Endodermal cell (in vitro differentiated cells): ENCODE data around the gene ENPP1. TPM values are rescaled to one million over a fixed set of nuclear protein-coding genes. Genes with fewer than 3 reads are reported as not detected.

Source experiments
- DNase-seq: peaks from one replicate; pipeline ENCODE4 v3.0.0-alpha.2; 2017
- H3K27ac ChIP-seq: 2 replicates; pipeline ENCODE4 v1.5.1; 2013; ENCODE audit warnings: mild to moderate bottlenecking, low read depth, low read length, moderate library complexity
- H3K27me3 ChIP-seq: 2 replicates; pipeline ENCODE4 v1.6.1; 2013; ENCODE audit warnings: mild to moderate bottlenecking, low read length, moderate library complexity; ENCODE audit not compliant: insufficient read depth, control insufficient read depth, poor library complexity, severe bottlenecking
- H3K36me3 ChIP-seq: 2 replicates; pipeline ENCODE4 v1.7.0; 2013; ENCODE audit warnings: mild to moderate bottlenecking, low read length, moderate library complexity; ENCODE audit not compliant: control insufficient read depth, insufficient read depth
- H3K4me1 ChIP-seq: one replicate; pipeline ENCODE4 v1.7.0; 2013; ENCODE audit warnings: low read length; ENCODE audit not compliant: control insufficient read depth, insufficient read depth
- H3K4me3 ChIP-seq: 2 replicates; pipeline ENCODE4 v1.5.1; 2013; ENCODE audit warnings: mild to moderate bottlenecking, low read length, moderate library complexity
- H3K9ac ChIP-seq: 2 replicates; pipeline ENCODE4 v1.6.1; 2013; ENCODE audit warnings: mild to moderate bottlenecking, low read length, moderate library complexity; ENCODE audit not compliant: poor library complexity, severe bottlenecking; ENCODE audit errors: extremely low read depth
- H3K9me3 ChIP-seq: 2 replicates; pipeline ENCODE4 v1.6.1; 2013; ENCODE audit warnings: mild to moderate bottlenecking, low read length, moderate library complexity; ENCODE audit not compliant: control insufficient read depth
- H3K27ac Mint-ChIP-seq: 2 replicates; pipeline ENCODE4 v1.8.0; 2020; ENCODE audit warnings: mixed read lengths
- H3K27me3 Mint-ChIP-seq: 2 replicates; pipeline ENCODE4 v1.8.0; 2021; ENCODE audit warnings: mild to moderate bottlenecking, mixed read lengths; ENCODE audit not compliant: insufficient read depth
- H3K36me3 Mint-ChIP-seq: 2 replicates; pipeline ENCODE4 v1.8.0; 2020; ENCODE audit warnings: low read depth, mixed read lengths
- H3K4me1 Mint-ChIP-seq: 2 replicates; pipeline ENCODE4 v1.8.0; 2020; ENCODE audit warnings: mixed read lengths
- H3K4me3 Mint-ChIP-seq: 2 replicates; pipeline ENCODE4 v1.8.0; 2020; ENCODE audit warnings: mild to moderate bottlenecking, moderate library complexity, mixed read lengths
- H3K9me3 Mint-ChIP-seq: 2 replicates; pipeline ENCODE4 v1.8.0; 2020; ENCODE audit warnings: mild to moderate bottlenecking, mixed read lengths
- WGBS, 2 experiments: methylation state at CpG; one replicate each; pipeline versions ENCODE4 v1.1.5 to v1.1.7; 2013; ENCODE audit warnings: missing lambda C conversion rate in 2 of 2, mixed read lengths in 1 of 2; ENCODE audit not compliant: insufficient coverage in 1 of 2, insufficient read length in 1 of 2; 5-methylcytosine and 5-hydroxymethylcytosine counted together
- total RNA-seq, 2 donors: library from RNA; stranded (reverse); fragmentation: NEBNext Ultra II Directional in 1 of 2; extraction: Animal tissue kit (Norgen Biotek cat#: 25700) in 1 of 2; gene quantifications; 2 replicates in 1 of 2; 3 replicates in 1 of 2; pipeline ENCODE4 v1.2.1, GENCODE V29; 2021
- TF ChIP-seq, protein P1 (sequence below): fragments of 200-600 bp; sonication (generic); conservative IDR thresholded peaks from 2 replicates; pipeline ENCODE4 v1.5.0; 2021; ENCODE audit warnings: antibody characterized with exemption, mild to moderate bottlenecking

Gene ENPP1
- total RNA-seq, 2 donors from 2014 or later = 11.6 to 16.1 TPM

- no peaks in the 10 kb centered on the region for H3K9me3 ChIP-seq
- H3K9ac ChIP-seq = no peak overlapping the region
- TF ChIP-seq, protein P1, sequence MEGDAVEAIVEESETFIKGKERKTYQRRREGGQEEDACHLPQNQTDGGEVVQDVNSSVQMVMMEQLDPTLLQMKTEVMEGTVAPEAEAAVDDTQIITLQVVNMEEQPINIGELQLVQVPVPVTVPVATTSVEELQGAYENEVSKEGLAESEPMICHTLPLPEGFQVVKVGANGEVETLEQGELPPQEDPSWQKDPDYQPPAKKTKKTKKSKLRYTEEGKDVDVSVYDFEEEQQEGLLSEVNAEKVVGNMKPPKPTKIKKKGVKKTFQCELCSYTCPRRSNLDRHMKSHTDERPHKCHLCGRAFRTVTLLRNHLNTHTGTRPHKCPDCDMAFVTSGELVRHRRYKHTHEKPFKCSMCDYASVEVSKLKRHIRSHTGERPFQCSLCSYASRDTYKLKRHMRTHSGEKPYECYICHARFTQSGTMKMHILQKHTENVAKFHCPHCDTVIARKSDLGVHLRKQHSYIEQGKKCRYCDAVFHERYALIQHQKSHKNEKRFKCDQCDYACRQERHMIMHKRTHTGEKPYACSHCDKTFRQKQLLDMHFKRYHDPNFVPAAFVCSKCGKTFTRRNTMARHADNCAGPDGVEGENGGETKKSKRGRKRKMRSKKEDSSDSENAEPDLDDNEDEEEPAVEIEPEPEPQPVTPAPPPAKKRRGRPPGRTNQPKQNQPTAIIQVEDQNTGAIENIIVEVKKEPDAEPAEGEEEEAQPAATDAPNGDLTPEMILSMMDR = no peak
- no peak for DNase-seq
- Mint-ChIP-seq H3K4me1 (no peaks in the 10 kb centered on the region), H3K4me3 (no peak overlapping the region), H3K27me3 (peaks cover 11% of the 10 kb centered on the region), H3K27ac (no peak overlapping the region), H3K9me3 (no peaks in the 10 kb centered on the region), H3K36me3 (no peaks in the 10 kb centered on the region)
- H3K4me3 ChIP-seq = no peak overlapping the region
- 97% methylated on average over 1 of the region's 1 CpG; no CpG with 5 or more reads in 1 of the 2 experiments for WGBS, 2 experiments
- no peaks in the 10 kb centered on the region for H3K4me1 ChIP-seq
- H3K36me3 ChIP-seq = no peaks in the 10 kb centered on the region
- H3K27me3 ChIP-seq = no peaks in the 10 kb centered on the region
- no peak overlapping the region for H3K27ac ChIP-seq
These were observed 23.3 kb upstream of the ENPP1 start for GRCh38 chr6:131784561-131784960.

- Histone ChIP-seq H3K4me1 (no peaks in the 10 kb centered on the region), H3K36me3 (no peaks in the 10 kb centered on the region), H3K9ac (no peak overlapping the region), H3K27ac (no peak overlapping the region), H3K27me3 (no peaks in the 10 kb centered on the region), H3K9me3 (no peaks in the 10 kb centered on the region), H3K4me3 (no peak overlapping the region)
- no peaks in the 10 kb centered on the region for H3K9me3 Mint-ChIP-seq
- H3K4me3 Mint-ChIP-seq = no peak overlapping the region
- H3K4me1 Mint-ChIP-seq = no peaks in the 10 kb centered on the region
- no peak for DNase-seq
- TF ChIP-seq, protein P1 = no peak
- H3K36me3 Mint-ChIP-seq = no peaks in the 10 kb centered on the region
- H3K27ac Mint-ChIP-seq = no peak overlapping the region
- peaks cover 2% of the 10 kb centered on the region for H3K27me3 Mint-ChIP-seq
These were observed 20.7 kb upstream of the ENPP1 start for GRCh38 chr6:131787079-131787478.

DNA sequence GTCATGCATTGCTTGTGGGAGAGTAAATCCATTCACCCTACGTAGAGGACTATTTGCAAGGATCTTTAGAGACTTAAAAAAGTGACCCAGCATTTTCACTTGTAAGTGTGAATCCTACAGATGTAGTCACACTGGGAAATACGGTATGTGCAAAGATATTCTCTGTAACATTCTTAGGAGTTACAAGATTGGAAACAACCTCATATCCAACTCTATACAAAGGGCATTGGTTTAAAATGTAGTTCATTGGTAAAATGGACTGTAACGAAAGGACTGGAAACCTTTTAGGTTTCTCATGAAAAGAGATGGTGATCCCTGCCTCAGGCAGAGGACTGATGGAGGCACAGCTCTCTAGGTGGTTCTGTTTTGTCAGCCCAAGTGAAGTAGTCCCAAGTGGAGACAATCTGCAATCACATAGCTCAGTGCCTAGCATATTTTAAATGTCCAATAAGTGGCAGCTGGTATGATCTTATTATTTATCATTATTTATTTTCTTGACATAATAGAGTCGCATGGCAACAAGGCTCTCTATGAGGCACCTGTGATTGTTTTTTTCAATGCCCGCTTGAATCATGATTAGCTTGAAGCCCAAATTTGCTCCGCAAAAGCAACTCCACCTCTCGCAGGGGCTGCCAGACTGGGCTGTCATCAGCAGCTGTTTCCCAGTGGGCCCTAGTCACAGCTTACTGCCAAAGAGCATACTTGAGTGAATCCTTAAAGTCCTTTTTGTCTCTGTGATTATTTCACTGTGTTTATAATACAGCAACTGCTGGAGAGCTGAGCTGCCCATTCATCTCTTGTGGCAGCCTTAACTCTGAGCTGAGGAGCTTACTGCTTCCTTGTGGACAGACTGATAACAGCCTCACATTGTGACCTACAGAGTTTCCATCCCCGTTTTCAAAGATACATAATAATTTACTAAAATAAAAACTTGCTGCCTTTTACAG is 19.8 kb upstream of the ENPP1 start:
- H3K4me3 ChIP-seq = no peak overlapping the region
- H3K4me1 ChIP-seq = no peaks in the 10 kb centered on the region
- peak; percentile 57 for DNase-seq
- H3K9me3 Mint-ChIP-seq = no peaks in the 10 kb centered on the region
- H3K27me3 Mint-ChIP-seq = peaks cover 2% of the 10 kb centered on the region
- TF ChIP-seq, protein P1 = peak; percentile 41
- no peaks in the 10 kb centered on the region for H3K27me3 ChIP-seq
- WGBS, 2 experiments = 89 to 93% methylated on average over 7 to 8 of the region's 8 CpGs
- H3K9me3 ChIP-seq = no peaks in the 10 kb centered on the region
- no peak overlapping the region for H3K9ac ChIP-seq
- no peaks in the 10 kb centered on the region for H3K36me3 ChIP-seq
- no peak overlapping the region for H3K4me3 Mint-ChIP-seq
- no peaks in the 10 kb centered on the region for H3K4me1 Mint-ChIP-seq
- H3K27ac ChIP-seq = no peak overlapping the region
- no peak overlapping the region for H3K27ac Mint-ChIP-seq
- no peaks in the 10 kb centered on the region for H3K36me3 Mint-ChIP-seq
